Esophagus (tissue), 2 donors: ENCODE measurements around the gene PLOD3. TPM values are rescaled to one million over a fixed set of nuclear protein-coding genes. Genes with fewer than 3 reads are reported as not detected.

Source experiments
- H3K27ac ChIP-seq, 2 donors: one replicate each; pipeline ENCODE4 v1.5.1; 2013; ENCODE audit warnings: low read depth in 2 of 2, mild to moderate bottlenecking in 2 of 2, inconsistent platforms in 1 of 2, low read length in 1 of 2, moderate library complexity in 1 of 2
- H3K27me3 ChIP-seq, 2 donors: one replicate each; pipeline ENCODE4 v1.6.1; 2013; ENCODE audit warnings: low read length in 2 of 2, control low read depth in 1 of 2, mild to moderate bottlenecking in 1 of 2; ENCODE audit not compliant: insufficient read depth in 2 of 2, control insufficient read depth in 1 of 2
- H3K36me3 ChIP-seq, 2 donors: one replicate each; pipeline ENCODE4 v1.6.1; 2013; ENCODE audit warnings: low read length in 1 of 2; ENCODE audit not compliant: control insufficient read depth in 2 of 2, insufficient read depth in 2 of 2
- H3K4me1 ChIP-seq, 2 donors: one replicate each; pipeline ENCODE4 v1.6.1; 2013; ENCODE audit warnings: low read length in 1 of 2; ENCODE audit not compliant: control insufficient read depth in 2 of 2, insufficient read depth in 2 of 2
- H3K4me3 ChIP-seq, 2 donors: one replicate each; pipeline ENCODE4 v1.5.1; 2013; ENCODE audit warnings: low read length in 2 of 2, mild to moderate bottlenecking in 2 of 2, low read depth in 1 of 2, moderate library complexity in 1 of 2
- H3K9me3 ChIP-seq, 2 donors: one replicate each; pipeline ENCODE4 v1.6.1; 2013; ENCODE audit warnings: mild to moderate bottlenecking in 2 of 2, low read depth in 1 of 2, low read length in 1 of 2, moderate library complexity in 1 of 2; ENCODE audit not compliant: control insufficient read depth in 2 of 2, insufficient read depth in 1 of 2
- WGBS, 2 donors: extraction: QIAGEN DNeasy Blood & Tissue Kit; methylation state at CpG; one replicate each; pipeline ENCODE4 v1.1.7; 2013; 5-methylcytosine and 5-hydroxymethylcytosine counted together
- polyA plus RNA-seq, 2 donors: library from polyadenylated mRNA; stranded (reverse); fragments of 200-250 nt; gene quantifications; one replicate each; pipeline ENCODE4 v1.2.3, GENCODE V29; 2013
- donor health status: healthy with polysubstance abuse.
- donor health status: Bipolar disorder and iron deficiency.

Gene PLOD3
- polyA plus RNA-seq, 2 donors = 9.2 to 9.7 TPM

DNA sequence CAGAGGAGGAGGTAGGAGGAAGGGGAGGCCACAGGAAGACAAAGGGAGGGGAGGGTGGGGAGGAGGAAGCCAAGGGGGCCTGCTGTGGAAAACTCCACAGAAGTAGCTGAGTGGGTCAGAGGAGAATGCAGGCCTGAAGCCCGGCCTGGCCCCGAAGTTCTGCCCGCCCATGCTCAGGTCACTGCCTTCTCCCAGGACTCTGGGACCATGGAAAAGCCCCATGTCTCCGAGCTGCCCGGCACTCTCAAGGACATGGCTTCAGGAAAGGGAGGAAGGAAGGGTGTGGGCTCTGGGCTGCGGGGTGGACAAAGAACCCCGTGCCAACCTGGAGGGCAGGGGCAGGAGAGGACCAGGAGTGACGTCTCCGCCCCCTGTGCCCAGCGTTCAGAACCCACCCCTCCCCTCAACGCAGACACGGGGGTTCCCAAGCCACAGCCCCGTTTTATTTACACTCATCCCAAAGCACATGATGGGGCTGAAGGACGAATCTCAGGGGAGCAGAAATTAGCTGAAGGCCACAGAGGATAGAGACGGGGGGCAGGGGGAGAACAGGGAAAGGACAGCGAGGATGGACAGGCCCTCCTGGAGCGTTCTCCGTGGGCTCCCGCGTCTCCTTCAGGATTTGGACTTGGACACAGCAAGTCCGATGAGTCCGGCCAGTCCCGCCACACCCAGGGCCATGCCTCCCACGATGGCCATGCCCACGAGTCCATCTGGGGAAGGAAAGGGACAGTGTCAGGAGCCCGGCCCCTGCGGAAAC lies 22.0 kb upstream of the PLOD3 start:
- peaks cover 5 to 29% of the 10 kb centered on the region in 2 donors for H3K36me3 ChIP-seq
- no peak overlapping the region for H3K4me3 ChIP-seq
- H3K27ac ChIP-seq = peak overlapping the region; percentile 39 to 46
- peaks cover 7 to 17% of the 10 kb centered on the region in 2 donors for H3K4me1 ChIP-seq
- H3K27me3 ChIP-seq = no peaks in the 10 kb centered on the region
- 67 to 76% methylated on average over 27 of the region's 27 CpGs for WGBS, 2 donors
- H3K9me3 ChIP-seq = no peaks in the 10 kb centered on the region

DNA sequence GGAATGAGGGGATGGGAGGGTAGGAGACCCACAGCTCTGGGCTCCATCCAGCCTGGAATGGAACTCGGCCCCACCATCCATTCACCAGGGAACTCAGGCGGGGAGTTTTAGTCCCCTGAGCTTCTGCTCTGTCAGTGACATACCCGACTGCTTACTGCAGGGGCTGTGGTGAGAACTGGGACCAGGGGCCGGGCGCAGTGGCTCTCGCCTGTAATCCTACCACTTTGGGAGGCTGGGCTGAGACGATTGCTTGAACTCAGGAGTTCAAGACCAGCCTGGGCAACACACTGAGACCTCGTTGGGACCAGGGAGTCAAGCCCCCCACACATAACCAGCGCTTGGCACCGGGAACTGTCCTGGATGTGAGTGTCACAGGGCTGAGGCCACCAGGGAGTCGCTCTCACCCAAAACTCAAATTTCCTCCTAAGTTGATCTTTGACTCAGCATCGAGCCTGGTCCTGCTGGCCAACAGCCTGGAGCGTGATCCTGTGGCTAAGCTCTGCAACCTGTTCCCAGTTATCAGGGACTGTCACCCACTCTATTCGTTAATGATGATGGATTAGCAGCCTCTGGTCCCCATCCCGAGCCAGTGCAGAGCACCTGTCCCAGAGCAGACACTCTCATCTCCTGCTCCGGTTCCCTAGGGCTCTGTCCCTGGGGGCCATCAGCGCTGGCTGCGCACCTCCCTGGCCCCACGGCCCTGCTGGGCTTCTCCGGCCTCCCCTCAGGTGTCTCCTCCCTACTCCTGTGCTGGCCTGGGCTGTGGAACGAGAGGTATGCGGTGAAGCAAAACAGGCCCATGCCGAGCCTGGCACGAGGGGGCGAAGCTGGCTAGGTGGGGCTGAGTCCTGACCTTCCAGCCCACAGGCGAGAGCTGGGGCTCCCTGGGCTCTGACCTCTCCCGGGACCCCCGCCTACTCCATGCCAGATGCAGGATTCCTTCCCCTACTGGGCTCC lies 21.1 kb upstream of the PLOD3 start:
- Histone ChIP-seq H3K36me3 (peaks cover 5 to 29% of the 10 kb centered on the region in 2 donors), H3K4me1 (peaks cover 2 to 13% of the 10 kb centered on the region in 2 donors), H3K27me3 (no peaks in the 10 kb centered on the region), H3K9me3 (no peaks in the 10 kb centered on the region), H3K4me3 (no peak overlapping the region), H3K27ac (peak overlapping the region; percentile 46 to 51)
- 57 to 73% methylated on average over 28 of the region's 28 CpGs for WGBS, 2 donors

- Histone ChIP-seq H3K4me1 (peaks cover 0 to 12% of the 10 kb centered on the region in 2 donors), H3K9me3 (no peaks in the 10 kb centered on the region), H3K36me3 (peaks cover 5 to 29% of the 10 kb centered on the region in 2 donors), H3K27ac (peak within 1 kb of the TSS; percentile 46 to 53), H3K4me3 (no peak within 1 kb of the TSS), H3K27me3 (no peaks in the 10 kb centered on the region)
- WGBS, 2 donors = 51 to 56% methylated on average over 31 of the region's 31 CpGs
These were observed 20.1 kb upstream of the PLOD3 start, which contains the start of gene CLDN15 for GRCh38 chr7:101237206-101238067. TSS of gene CLDN15 (minus strand) at chr7:101237802. CDS start at chr7:101237581, 221 bp downstream.

- Histone ChIP-seq H3K27ac (no peak overlapping the region), H3K36me3 (peaks cover 5 to 29% of the 10 kb centered on the region in 2 donors), H3K27me3 (no peaks in the 10 kb centered on the region), H3K4me3 (no peak overlapping the region), H3K4me1 (peaks cover 2 to 9% of the 10 kb centered on the region in 2 donors), H3K9me3 (no peaks in the 10 kb centered on the region)
- WGBS, 2 donors = 78 to 81% methylated on average over 21 of the region's 21 CpGs
These were observed 19.0 kb upstream of the PLOD3 start for GRCh38 chr7:101236292-101236835.

- Histone ChIP-seq H3K27ac (no peak overlapping the region), H3K27me3 (no peaks in the 10 kb centered on the region), H3K4me1 (peaks cover 2 to 6% of the 10 kb centered on the region in 2 donors), H3K36me3 (peaks cover 0 to 26% of the 10 kb centered on the region in 2 donors), H3K4me3 (no peak overlapping the region), H3K9me3 (no peaks in the 10 kb centered on the region)
- WGBS, 2 donors = 69 to 72% methylated on average over 9 of the region's 9 CpGs
These were observed 18.1 kb upstream of the PLOD3 start for GRCh38 chr7:101235522-101235921.

DNA sequence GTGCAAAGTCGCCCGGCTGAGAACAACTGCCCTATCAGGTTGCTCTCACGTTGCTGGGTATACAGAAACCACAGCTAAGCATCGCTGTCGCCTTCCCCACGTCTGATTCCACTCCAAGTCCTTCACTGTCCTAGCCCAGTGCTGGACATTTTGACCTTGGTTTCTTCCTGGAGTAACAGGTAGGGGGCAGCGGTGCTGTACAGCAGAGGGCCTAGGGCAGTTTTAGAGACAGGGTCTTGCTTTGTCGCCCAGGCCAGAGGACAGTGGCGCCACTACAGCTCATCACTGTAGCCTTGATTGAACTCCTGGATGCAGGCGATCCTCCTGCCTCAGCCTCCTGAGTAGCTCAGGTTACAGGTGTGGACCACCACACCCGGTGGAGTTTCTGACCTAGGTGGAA lies 17.7 kb upstream of the PLOD3 start:
- WGBS, 2 donors = 72 to 78% methylated on average over 11 of the region's 11 CpGs
- no peak overlapping the region for H3K4me3 ChIP-seq
- H3K27ac ChIP-seq = no peak overlapping the region
- no peaks in the 10 kb centered on the region for H3K27me3 ChIP-seq
- H3K36me3 ChIP-seq = peaks cover 0 to 21% of the 10 kb centered on the region in 2 donors
- no peaks in the 10 kb centered on the region for H3K9me3 ChIP-seq
- peaks cover 2 to 5% of the 10 kb centered on the region in 2 donors for H3K4me1 ChIP-seq

- Histone ChIP-seq H3K36me3 (peaks cover 0 to 21% of the 10 kb centered on the region in 2 donors), H3K27ac (no peak overlapping the region), H3K4me3 (no peak overlapping the region), H3K4me1 (peaks cover 2 to 5% of the 10 kb centered on the region in 2 donors), H3K9me3 (no peaks in the 10 kb centered on the region), H3K27me3 (no peaks in the 10 kb centered on the region)
- 70 to 71% methylated on average over 5 of the region's 5 CpGs for WGBS, 2 donors
These were observed 17.3 kb upstream of the PLOD3 start for GRCh38 chr7:101234636-101235035.

- Histone ChIP-seq H3K4me1 (peaks cover 2 to 5% of the 10 kb centered on the region in 2 donors), H3K4me3 (no peak overlapping the region), H3K27me3 (no peaks in the 10 kb centered on the region), H3K9me3 (no peaks in the 10 kb centered on the region), H3K27ac (no peak overlapping the region), H3K36me3 (peaks cover 0 to 20% of the 10 kb centered on the region in 2 donors)
- 75 to 87% methylated on average over 21 of the region's 21 CpGs for WGBS, 2 donors
These were observed 16.6 kb upstream of the PLOD3 start for GRCh38 chr7:101233907-101234547.
